ENCODE measurements around the gene PPFIBP1.

- TF ChIP-seq, protein P1, sequence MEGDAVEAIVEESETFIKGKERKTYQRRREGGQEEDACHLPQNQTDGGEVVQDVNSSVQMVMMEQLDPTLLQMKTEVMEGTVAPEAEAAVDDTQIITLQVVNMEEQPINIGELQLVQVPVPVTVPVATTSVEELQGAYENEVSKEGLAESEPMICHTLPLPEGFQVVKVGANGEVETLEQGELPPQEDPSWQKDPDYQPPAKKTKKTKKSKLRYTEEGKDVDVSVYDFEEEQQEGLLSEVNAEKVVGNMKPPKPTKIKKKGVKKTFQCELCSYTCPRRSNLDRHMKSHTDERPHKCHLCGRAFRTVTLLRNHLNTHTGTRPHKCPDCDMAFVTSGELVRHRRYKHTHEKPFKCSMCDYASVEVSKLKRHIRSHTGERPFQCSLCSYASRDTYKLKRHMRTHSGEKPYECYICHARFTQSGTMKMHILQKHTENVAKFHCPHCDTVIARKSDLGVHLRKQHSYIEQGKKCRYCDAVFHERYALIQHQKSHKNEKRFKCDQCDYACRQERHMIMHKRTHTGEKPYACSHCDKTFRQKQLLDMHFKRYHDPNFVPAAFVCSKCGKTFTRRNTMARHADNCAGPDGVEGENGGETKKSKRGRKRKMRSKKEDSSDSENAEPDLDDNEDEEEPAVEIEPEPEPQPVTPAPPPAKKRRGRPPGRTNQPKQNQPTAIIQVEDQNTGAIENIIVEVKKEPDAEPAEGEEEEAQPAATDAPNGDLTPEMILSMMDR (IDR thresholded peaks at IDR 0.05): no peak
- no peak for TF ChIP-seq EZH2 (IDR thresholded peaks at IDR 0.05; ENCODE audit: borderline replicate concordance, insufficient read depth, low read depth, low read length, poor library complexity, severe bottlenecking)
Measured at GRCh38 chr12:27593266-27593665, 69.3 kb downstream of the PPFIBP1 start.
